GM18951 (cell line): ENCODE measurements around the gene NOS3.

Experiments used
- POLR2A ChIP-seq: IDR thresholded peaks from 4 replicates; pipeline ENCODE4 v1.6.1; 2011; ENCODE audit warnings: mild to moderate bottlenecking; ENCODE audit not compliant: insufficient read length, insufficient read depth; ENCODE audit errors: extremely low read depth
- in situ Hi-C: fragments of 300-500 bp; cut with MboI; formaldehyde crosslinking; loops from one replicate; pipeline ENCODE4 v1.12.0; 2022; ENCODE audit warnings: low sequenced_read_pairs, mixed read lengths, inconsistent platforms; ENCODE audit not compliant: unreplicated experiment

Gene NOS3

DNA sequence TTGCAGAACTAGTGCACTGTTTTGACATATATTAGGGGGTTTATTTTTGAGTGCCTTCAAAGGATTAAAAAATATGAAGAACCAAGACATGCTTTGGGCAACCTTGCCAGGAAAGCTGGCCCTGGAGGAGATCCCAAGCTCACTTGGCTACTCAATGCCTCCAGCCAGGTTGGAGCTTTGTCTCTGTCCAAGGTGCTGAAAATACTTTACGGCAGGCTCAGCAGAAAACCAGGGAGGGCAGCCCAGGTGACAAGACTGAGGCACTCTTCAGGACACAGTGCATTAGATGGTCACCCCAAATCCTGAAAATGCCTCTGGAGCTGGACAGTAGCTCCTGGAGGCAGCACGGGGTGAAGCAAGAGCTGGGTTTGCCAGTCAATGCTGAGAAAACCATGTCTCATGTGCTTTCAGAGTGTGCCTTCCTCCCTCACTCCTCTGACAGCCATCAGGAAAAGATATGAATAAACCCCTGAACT is 6.9 kb upstream of the NOS3 start:
- in situ Hi-C loops, result no loop called here
- TF ChIP-seq POLR2A, result no peak

- no peak for TF ChIP-seq POLR2A
- in situ Hi-C loops, result no loop called here
Measured at GRCh38 chr7:150986099-150986512, 4.7 kb upstream of the NOS3 start.

DNA sequence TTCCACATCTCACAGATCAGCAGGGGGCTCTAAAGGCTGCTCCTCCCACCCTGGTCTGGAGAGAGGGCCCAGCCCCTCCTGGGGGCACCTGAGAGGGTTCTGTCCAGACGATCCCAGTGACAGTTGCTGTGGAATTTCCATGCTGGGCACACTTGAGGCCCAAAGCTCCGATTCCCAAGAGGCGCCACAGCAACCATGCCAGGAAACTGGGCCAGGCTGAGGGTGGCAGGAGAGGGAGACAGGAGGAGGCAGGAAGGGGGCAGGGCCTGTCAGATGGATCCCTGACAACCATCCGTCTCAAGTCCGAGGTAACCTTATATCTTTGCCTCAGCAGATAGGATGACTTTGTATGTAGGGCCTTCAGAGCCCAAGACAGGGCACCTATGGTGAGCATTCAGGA is 4.3 kb upstream of the NOS3 start:
- in situ Hi-C loops, result no loop called here
- TF ChIP-seq POLR2A, result no peak

GRCh38 chr7:150988230-150989226 is 2.3 kb upstream of the NOS3 start:
- in situ Hi-C loops, result no loop called here

GRCh38 chr7:150989456-150989855 is 1.4 kb upstream of the NOS3 start:
- in situ Hi-C loops, result no loop called here
- no peak for TF ChIP-seq POLR2A

More at GRCh38 chr7:150988230-150989226, 2.3 kb upstream of the NOS3 start:
- TF ChIP-seq POLR2A, result no peak

- no peak for TF ChIP-seq POLR2A
- in situ Hi-C loops, result no loop called here
Measured at GRCh38 chr7:150992051-150992640, 1.3 kb downstream of the NOS3 start.

- in situ Hi-C loops, result no loop called here
- TF ChIP-seq POLR2A, result no peak
Measured at GRCh38 chr7:150992833-150993302, 2.1 kb downstream of the NOS3 start.

DNA sequence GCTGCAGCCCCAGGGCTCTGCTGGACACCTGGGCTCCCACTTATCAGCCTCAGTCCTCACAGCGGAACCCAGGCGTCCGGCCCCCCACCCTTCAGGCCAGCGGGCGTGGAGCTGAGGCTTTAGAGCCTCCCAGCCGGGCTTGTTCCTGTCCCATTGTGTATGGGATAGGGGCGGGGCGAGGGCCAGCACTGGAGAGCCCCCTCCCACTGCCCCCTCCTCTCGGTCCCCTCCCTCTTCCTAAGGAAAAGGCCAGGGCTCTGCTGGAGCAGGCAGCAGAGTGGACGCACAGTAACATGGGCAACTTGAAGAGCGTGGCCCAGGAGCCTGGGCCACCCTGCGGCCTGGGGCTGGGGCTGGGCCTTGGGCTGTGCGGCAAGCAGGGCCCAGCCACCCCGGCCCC is 2.7 kb downstream of the NOS3 start:
- in situ Hi-C loops, result no loop called here
- TF ChIP-seq POLR2A, result no peak

DNA sequence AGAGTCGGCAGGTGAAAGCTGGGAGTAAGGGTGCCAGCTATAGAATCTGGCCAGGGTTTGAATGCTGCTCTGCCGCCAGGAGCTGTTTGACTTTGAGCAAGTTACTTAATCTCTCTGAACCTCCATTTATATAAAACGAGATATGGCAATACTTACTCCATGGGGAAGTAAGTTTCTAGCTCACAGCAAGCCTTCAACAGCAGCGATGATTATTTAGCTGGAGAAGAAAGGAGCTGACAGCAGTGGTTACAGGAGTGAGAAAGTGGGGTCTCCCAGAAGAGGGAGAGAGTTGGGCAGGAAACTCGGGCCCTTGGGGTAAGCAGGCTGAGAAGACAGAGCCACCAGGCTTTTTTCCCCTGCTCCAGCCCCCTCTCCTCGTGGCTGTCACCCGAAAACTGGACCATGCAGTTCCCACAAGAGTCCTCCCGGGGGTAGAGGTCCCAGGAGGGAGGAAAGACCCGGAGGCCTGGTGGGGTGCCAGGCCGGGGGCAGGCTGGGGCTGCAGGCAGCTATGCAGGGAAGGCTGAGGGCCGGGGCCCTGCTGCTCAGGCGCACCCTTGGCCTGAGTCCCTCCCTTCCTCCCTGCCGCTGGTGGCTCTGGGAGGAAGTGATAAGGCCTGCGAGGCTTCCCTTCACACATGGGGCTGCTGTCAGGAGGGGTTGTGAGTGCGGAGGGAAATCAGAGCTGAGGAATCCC is 3.5 kb downstream of the NOS3 start:
- no peak for TF ChIP-seq POLR2A
- in situ Hi-C loops, result no loop called here

GRCh38 chr7:150994838-150995510 is 4.2 kb downstream of the NOS3 start:
- in situ Hi-C loops, result no loop called here
- TF ChIP-seq POLR2A, result no peak

DNA sequence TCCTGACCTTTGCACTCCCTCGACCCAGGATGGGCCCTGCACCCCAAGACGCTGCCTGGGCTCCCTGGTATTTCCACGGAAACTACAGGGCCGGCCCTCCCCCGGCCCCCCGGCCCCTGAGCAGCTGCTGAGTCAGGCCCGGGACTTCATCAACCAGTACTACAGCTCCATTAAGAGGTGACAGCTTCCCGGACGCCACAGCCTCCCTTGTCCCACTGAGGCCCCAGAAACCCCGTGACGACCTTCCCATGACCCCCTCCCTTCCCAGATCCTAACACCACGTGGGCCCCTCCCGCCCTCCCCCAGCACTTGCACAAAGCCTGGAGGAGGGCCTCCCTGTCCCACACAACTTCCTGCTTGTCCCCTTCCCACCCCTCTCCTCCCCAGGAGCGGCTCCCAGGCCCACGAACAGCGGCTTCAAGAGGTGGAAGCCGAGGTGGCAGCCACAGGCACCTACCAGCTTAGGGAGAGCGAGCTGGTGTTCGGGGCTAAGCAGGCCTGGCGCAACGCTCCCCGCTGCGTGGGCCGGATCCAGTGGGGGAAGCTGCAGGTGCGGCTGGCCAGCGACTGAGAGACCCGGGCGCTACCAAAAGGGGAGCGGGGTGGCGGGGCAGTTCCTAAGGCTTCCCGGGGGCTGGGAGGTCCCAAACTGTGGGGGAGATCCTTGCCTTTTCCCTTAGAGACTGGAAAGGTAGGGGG is 5.7 kb downstream of the NOS3 start:
- in situ Hi-C loops, result no loop called here
- no peak for TF ChIP-seq POLR2A

DNA sequence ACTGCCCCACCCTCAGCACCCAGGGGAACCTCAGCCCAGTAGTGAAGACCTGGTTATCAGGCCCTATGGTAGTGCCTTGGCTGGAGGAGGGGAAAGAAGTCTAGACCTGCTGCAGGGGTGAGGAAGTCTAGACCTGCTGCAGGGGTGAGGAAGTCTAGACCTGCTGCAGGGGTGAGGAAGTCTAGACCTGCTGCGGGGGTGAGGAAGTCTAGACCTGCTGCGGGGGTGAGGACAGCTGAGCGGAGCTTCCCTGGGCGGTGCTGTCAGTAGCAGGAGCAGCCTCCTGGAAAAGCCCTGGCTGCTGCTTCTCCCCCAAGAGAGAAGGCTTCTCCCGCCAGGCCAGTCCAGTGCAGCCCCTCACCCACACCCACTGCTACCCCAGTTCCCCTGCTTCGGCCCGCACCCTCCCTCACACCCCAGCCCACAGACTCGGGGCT is 6.3 kb downstream of the NOS3 start:
- no peak for TF ChIP-seq POLR2A
- in situ Hi-C loops, result no loop called here
